Measurements from ENCODE around the gene ATP8B4.

GRCh38 chr15:49919034-49919433, 200.0 kb downstream of the ATP8B4 start:
- TF ChIP-seq NR2C2 (IDR thresholded peaks at IDR 0.05; ENCODE audit: borderline replicate concordance, control insufficient read depth, insufficient read length, low read depth) = no peak
- no peak for TF ChIP-seq CTCF (IDR thresholded peaks at IDR 0.05 in 2 of 3, conservative IDR thresholded peaks at IDR 0.05 in 1 of 3; ENCODE audit: control insufficient read depth in 2 of 3, extremely low read depth in 1 of 3, insufficient read depth in 1 of 3, low read depth in 3 of 3, low read length in 3 of 3)
- no peak for TF ChIP-seq ZNF687 (IDR thresholded peaks at IDR 0.05)
- TF ChIP-seq SIN3A (IDR thresholded peaks at IDR 0.05; ENCODE audit: low read depth, low read length) = no peak
- TF ChIP-seq ATF7 (IDR thresholded peaks at IDR 0.05; ENCODE audit: low read depth) = no peak
- TF ChIP-seq, protein P1, sequence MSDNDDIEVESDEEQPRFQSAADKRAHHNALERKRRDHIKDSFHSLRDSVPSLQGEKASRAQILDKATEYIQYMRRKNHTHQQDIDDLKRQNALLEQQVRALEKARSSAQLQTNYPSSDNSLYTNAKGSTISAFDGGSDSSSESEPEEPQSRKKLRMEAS (IDR thresholded peaks at IDR 0.05; ENCODE audit: low read depth, low read length) = no peak
- TF ChIP-seq NFIC (IDR thresholded peaks at IDR 0.05; ENCODE audit: low read depth, low read length) = no peak
- TF ChIP-seq NRF1 (conservative IDR thresholded peaks at IDR 0.05; ENCODE audit: low read depth, low read length) = no peak
- TF ChIP-seq BRCA1 (IDR thresholded peaks at IDR 0.05; ENCODE audit: low read depth, low read length) = no peak
- no peak for TF ChIP-seq ZNF274 (IDR thresholded peaks at IDR 0.05; ENCODE audit: insufficient read depth, insufficient read length)

All from GM12878 (cell line).